UCSD-AML1 (cell line): ENCODE measurements around the gene ZNF18.

Experiments
- DNase-seq: peaks from one replicate; lab custom pipeline; 2025; ENCODE audit not compliant: unreplicated experiment; lab: John Stamatoyannopoulos, UW

ZNF18 gene, protein sequence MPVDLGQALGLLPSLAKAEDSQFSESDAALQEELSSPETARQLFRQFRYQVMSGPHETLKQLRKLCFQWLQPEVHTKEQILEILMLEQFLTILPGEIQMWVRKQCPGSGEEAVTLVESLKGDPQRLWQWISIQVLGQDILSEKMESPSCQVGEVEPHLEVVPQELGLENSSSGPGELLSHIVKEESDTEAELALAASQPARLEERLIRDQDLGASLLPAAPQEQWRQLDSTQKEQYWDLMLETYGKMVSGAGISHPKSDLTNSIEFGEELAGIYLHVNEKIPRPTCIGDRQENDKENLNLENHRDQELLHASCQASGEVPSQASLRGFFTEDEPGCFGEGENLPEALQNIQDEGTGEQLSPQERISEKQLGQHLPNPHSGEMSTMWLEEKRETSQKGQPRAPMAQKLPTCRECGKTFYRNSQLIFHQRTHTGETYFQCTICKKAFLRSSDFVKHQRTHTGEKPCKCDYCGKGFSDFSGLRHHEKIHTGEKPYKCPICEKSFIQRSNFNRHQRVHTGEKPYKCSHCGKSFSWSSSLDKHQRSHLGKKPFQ

GRCh38 chr17:11997147-11997971 lies at the start of gene ZNF18:
TSS of gene ZNF18 (minus strand) at chr17:11997475. CDS start at chr17:11992829, 4,646 bp downstream.
- peak; percentile 97 for DNase-seq

DNA sequence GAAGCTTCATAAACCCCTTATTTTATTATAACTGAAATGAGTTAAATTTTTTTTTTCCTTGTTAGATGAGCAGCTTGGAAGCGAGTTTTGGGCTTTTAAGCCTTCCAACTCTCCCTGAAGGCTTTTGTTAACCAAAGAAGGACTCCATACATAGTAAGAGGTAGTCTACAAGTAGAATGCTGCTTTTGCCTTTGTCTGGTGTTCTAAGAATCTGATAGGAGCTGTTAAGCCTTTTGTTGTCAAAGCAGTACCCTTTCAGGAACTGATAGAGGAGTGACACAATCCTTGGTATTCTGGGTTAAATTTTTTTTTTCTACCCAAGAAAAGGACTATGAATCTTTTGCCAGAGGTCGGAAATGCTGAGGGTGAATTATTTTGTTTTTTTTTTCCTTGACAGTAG lies 49.5 kb upstream of the ZNF18 start:
- no peak for DNase-seq

DNA sequence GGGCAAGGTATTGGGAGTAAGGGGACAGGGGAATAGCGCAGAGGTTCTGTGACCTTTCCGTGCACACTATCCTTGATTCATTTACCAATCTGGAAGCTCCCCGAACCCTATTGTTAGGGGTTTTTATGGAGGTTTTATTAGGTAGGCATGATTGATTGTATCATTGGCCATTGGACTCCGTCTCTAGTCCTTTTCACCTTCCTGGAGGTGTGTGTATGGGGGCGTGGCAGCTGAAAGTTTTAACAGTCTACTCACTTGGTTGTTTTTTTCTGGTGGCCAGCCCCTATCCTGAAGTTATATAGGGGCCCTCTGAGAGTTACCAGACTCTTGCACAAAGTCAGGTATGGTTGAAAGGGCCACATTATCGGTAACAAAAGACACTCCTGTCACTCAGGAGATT lies 46.4 kb upstream of the ZNF18 start:
- DNase-seq, result no peak

DNA sequence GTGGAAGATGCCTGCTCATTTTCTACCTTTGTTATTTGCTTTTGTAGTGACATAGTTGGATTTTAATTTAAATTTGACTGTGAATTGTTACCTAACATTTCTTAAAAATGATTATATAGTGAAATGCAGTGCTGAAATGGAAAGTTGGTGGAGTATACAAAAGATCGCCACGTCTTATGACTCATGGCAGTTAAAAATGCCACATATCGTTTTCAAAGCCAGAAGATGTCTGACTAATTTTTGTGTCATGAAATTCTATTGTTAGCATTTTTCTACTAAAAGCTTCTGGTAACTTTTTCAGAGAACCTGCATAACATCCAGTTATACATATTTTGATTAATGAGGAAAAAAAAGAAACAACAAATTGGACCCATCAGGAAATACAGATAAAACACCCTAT lies 44.0 kb upstream of the ZNF18 start:
- DNase-seq, result no peak

GRCh38 chr17:12040478-12040877 lies 43.2 kb upstream of the ZNF18 start:
- DNase-seq, result no peak

GRCh38 chr17:12037970-12038369 lies 40.7 kb upstream of the ZNF18 start:
- DNase-seq, result no peak

DNA sequence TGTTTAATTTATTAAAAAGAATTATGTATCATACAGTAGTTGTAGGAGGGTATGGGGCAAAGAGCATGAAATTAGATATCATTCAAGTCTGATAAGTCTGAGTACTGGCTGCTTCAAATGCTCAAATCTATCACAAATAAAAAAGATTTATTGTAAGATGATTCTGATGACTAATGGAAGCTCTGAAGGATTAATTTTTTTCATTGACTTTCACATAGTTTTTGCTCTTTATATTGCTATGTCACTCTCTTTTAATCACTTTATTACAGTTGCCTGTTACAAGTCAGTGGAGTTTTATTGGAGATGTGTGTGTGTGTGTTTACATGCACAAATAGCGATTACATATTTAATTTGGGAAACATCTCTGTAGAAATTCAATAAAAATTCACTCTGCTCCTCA lies 38.4 kb upstream of the ZNF18 start:
- DNase-seq, result no peak

DNA sequence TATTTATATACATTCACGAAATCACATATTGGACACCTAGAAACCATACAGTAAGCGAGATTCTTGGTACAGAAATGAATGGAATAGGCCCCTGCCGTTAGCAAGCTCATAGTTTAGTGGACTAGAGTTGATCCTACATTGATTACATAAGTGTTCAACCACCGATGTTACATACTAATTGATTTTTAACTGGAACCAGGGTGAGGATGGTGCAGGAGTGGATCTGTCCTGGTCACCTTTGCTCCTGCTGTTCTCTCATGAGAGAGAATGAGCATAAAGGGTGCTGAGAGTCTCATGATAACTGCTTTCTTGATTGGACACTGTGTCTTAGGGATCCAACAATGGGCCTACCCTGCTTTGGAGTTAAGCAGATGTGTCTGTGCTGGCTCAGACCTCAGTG lies 37.3 kb upstream of the ZNF18 start:
- DNase-seq, result no peak

DNA sequence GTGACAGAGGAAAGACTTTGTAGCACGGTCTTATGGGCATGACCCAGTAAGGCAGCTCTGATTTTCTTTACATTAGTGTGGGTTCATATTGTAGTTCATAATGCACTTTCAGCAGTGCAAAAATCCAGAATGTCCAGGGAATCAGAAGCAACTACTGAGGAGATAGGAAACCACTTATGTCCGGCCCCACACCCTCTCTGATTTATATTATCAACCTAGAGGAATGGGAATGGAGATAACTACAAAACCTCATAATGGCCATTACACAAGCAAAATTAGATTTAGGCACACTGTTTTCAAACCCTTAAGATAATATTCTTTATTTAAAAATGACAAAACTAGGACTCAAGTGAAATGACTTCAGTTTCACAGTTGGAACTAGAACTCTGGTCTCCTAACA lies 31.3 kb upstream of the ZNF18 start:
- DNase-seq, result no peak

GRCh38 chr17:12027658-12028057 lies 30.4 kb upstream of the ZNF18 start:
- no peak for DNase-seq

DNA sequence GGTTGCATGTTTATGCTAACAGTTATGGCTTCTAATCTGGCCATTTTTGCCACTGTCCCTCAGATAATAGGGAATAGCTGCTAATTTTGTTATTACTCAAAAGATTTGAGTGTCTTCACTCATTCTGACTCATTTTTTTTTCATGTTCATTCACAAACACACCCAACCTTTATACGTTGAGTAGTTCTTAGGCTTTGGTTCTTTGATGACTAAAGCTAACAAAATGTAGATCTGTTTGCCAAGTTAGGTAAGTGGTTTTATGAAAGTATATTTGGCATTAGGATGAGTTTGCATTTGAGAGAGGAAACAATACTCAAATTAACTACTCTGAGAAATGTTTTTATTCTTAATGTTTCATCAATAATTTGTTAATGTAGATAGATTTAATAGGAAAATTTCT lies 27.1 kb upstream of the ZNF18 start:
- no peak for DNase-seq

DNA sequence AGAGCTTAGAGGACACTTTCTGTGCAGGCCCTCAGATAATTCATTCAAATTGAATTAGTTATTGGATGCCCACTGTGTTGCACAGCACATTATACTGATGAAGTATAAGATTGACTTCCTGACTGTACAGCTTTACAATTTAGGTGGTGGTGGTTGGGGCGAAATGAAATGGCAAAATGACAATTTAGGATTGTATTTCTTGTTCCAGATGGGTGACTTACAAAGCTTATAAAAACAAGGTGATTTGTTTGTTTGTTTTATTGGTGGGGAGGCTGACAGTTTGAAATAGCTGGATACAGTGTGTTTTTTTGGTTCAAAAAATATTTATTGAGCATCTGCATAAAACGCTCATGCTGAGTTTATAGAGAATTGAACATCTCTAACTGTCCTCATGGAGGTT lies 25.0 kb upstream of the ZNF18 start:
- no peak for DNase-seq

DNA sequence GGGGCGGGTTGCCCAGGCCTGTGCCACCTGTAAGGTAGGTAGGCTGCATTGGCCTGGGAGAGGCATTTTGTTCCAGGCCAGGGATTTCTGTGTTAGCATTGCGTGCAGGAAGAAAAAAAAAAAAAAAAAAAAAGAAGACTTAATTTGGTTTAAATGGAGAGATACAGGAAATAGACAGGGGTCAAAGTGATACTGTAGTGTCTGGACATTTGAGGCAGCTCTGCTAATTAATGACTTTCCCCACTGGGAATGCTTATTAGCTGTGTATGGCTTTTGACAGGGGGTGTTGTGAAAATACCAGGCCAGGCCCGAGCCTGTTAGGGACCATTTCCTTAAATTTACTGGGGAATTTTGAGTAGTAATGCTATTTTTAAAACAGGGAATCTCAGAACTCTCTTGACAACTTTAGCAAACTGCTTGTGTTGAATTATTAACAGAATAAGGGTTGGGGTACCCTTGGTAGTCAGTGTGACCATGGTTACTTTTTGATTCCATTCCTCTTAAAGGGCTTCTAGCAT lies 24.4 kb upstream of the ZNF18 start:
- no peak for DNase-seq

DNA sequence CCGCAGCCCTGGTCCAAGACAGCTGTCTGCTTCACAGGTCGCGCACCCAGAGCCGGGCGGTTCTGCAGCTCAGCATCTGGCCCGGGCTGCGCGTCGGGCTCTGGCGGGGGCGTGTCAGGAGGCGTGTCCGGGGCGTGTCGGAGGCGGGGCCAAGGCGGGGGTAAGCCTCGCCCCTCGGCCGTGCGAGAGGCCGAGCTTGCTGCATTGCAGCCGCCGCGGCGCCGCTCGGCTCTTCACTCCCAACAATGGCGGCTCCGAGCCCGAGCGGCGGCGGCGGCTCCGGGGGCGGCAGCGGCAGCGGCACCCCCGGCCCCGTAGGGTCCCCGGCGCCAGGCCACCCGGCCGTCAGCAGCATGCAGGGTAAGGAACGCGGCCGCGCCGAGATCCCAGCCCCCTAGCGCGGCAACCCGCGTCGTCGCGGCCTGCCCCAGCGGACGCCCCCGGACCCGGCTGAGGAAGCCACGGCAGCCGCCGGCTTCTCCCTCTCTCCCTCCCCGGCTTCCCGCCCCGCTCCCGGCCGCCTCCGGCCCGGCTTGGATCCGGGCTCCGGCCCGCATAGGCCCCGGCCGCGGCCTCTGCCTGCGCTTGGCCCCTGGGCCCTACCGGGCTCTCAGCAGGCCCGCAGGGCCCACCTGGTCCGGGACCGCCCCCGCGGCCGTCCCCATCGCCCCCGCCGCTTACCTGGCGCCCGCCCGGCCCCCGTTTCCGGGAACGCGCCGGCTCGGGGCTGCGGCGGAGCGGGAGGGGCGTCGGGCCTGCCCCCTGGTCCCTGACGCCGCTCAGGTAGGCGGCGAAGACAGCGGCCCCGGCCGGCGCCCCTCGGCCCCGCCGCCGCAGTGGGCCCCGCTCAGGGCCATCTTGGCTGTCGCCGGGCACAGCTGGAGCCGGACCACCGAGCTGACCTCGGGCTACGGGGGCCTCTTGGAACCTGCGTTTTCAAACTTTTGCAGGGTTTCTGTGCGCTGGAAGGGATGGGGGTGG lies 23.7 kb upstream of the ZNF18 start, which contains the start of gene MAP2K4:
TSS of gene MAP2K4 (plus strand) at position 236 of the 981 bp plus-strand sequence. CDS start at position 246, 10 bp downstream.
- peak; percentile 93 for DNase-seq

DNA sequence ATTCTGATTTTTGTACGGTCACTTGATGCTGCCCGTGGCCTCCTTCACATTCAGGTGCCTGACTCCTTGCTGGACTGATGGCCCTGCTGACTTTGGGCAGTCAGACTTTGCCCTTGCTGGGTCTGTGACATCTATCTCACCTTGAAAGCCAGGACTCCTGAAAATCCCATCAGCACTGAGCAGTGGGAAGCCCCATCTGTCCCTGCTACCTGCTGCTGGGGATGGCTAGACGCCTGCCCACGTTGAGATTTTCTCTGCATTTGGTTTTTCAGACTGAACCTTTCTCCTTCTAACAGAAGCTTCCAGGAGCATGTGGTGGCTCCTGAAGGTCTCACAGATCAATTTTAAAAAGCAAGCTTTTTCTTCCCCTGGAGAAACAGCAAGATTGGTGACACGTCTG lies 10.2 kb upstream of the ZNF18 start:
- no peak for DNase-seq

GRCh38 chr17:11999696-12000095 lies 2.4 kb upstream of the ZNF18 start:
- no peak for DNase-seq

DNA sequence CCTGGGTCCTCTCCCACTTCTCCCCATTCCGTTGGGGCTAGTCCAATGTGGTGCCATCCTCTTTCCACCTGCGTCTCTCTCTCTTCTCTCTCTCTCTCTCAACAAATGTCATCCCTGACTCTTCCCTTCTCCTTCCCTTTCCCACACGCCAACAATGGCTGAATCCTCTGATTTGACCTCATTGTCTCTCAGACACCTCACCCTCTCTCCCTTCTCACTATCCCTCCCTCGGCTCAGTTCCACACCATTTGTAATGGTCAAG lies 628 bp upstream of the ZNF18 start:
- DNase-seq, result no peak

- peak; percentile 76 for DNase-seq
These were observed 541 bp downstream of the ZNF18 start for GRCh38 chr17:11996722-11997146.

DNA sequence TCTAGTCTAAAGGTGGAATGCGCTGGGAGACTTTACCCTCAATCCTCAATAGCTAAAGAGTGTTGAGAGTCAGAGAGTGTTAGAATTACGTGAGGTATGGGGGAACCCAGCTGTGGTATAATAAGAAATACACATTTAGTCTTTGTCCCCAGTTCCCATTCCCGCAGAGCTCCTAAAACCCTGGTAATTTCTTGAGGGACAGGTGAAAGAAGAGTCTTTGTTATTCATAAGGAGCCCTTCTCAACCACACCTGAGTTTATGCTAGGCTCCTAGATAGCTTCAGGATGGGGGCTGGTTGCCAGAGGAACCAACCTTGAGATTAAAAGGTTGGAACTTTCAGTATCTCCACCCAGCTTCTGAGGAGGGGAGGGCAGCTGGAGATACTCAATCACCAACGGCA lies 5.8 kb downstream of the ZNF18 start:
- no peak for DNase-seq

- DNase-seq, result no peak
These were observed 6.8 kb downstream of the ZNF18 start for GRCh38 chr17:11990363-11990983.
